HG03175 (cell line): ENCODE measurements around the gene GPRIN1.
A peak's percentile ranks its signal among the peaks of the same experiment; 100 is the strongest.
"Not testable (repeated sequence)": the region's sequence is repeated elsewhere in the genome, so short reads cannot be mapped to it uniquely, and the experiment has no call there.

ENCODE experiments used
- ATAC-seq: cut with Tn5 transposase; IDR thresholded peaks from one replicate; pipeline ENCODE4 v1.9.1; 2021; ENCODE audit warnings: mild to moderate bottlenecking, moderate library complexity; ENCODE audit not compliant: unreplicated experiment

GPRIN1 gene

GRCh38 chr5:176575488-176576422 lies 34.2 kb downstream of the GPRIN1 start:
- no peak for ATAC-seq

DNA sequence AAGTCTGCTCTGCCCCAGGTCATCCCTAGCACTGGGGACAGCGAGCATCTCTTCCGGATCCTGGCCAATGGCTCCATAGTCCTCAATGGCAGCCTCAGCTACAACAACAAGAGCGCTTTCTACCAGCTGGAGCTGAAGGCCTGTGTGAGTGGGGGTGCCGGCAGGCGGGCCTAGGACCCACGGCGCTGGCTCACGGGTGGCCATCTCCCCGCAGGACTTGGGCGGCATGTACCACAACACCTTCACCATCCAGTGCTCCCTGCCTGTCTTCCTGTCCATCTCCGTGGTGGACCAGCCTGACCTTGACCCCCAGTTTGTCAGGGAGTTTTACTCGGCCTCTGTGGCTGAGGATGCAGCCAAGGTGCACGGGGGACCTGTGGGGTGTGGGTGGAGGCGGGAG lies 34.9 kb downstream of the GPRIN1 start:
- no peak for ATAC-seq

GRCh38 chr5:176574297-176574591 lies 35.7 kb downstream of the GPRIN1 start:
- ATAC-seq = peak; percentile 11

DNA sequence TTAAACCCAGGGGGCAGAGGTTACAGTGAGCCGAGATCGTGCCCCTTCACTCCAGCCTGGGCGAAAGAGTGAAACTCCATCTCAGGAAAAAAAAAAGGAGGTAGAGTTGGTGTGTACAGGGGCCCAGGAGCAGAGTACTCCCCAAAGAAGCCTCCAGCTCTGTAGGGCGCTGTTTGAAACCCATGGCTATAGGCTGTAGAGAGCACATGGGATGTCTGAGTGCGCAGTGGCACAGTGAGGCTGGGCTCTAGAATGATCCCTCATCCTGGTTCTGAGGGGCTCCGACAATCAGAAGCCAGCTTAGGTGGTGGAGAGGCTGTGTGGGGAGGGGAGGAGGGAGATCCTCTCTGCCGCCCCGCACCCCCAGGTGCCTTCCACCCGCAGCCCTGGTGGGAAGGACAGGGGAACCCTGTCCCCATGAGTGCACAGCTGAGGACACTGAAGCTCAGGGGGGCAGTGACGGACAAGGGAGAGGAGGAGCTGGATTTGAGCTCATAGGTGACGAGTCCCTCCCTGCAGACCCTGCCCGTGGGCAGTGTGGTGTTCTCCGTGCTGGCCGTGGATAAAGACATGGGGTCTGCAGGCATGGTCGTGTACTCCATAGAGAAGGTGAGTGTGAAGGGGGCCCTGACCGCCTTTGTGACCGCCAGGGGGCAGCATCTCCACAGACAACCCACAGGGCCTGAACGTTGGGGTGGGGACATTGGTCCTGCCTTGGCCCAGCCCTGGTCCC lies 36.2 kb downstream of the GPRIN1 start:
- ATAC-seq = peak; percentile 61

DNA sequence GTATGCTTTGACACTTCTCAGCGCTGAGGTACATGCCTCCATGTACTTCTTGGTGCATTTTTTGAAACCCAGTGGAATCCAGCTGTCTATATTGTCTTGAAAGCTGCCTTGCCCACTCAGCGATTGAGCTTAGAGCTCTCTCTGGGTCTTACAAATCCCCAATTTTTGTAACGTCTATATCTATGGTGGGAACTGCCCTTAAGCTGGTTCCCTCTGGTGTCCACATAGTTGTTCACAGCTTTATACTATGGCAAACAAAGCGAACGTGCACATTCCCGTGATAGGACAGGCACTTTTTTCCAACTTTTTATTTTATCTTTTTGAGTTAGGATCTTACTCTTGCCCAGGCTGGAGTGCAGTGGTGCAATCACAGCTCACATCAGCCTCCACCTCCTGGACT lies 39.9 kb downstream of the GPRIN1 start:
- no peak for ATAC-seq

DNA sequence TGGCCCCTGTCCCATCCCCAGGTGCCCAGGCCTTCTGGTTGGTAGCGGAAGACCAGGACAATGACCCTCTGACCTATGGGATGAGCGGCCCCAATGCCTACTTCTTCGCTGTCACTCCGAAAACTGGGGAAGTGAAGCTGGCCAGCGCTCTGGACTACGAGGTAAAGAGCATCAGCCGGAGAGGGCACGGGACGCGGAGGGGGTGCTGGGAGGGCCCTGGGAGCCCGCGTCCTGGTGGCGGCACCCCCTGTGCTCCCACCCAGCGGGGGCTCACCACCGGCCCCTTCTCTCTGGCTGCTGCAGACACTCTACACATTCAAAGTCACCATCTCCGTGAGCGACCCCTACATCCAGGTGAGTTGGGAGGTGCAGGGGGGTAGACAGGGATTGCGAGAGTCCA lies 41.3 kb downstream of the GPRIN1 start:
- ATAC-seq = no peak

GRCh38 chr5:176565760-176566288 lies 44.1 kb downstream of the GPRIN1 start:
- ATAC-seq = no peak

- no peak for ATAC-seq
Observed at GRCh38 chr5:176564002-176564401, 46.0 kb downstream of the GPRIN1 start.

GRCh38 chr5:176562189-176562588 lies 47.8 kb downstream of the GPRIN1 start:
- no peak for ATAC-seq

DNA sequence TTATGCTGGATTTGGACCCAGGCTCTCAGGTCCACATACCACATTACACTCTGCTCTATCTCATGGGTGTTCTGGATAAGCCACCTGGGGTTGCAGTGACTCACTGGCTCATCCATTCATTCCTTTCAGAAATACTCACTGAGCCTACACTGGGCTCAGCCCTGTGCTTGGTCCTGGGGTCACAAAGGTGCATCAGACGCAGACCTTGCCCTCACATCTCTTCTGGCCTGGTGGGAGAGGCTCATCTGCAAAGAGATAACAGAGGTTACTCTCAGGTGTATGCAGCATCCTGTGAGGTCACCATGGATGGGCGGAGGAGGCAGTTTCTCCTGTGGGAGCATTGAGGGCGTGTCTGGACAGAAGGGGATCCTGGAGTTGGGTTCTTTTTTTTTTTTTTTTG lies 48.7 kb downstream of the GPRIN1 start:
- ATAC-seq = no peak

DNA sequence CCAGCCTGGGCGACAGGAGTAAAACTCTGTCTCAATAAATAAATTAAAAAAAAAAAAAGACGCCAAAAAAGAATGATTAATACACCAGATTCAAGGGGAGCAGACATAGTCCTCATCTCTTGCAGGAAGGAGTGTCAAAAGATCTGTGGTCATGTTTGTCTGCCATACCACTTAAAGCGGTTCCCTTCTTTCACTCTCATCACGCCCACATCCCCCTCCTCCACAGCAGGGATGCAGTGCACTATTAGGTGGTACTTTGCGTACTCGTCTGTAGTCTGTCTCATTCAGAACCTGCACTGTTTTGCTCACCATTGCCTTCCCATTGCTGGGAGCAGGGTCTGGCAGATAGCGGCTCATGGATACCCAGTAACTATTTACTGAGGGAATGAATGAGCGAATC lies 49.6 kb downstream of the GPRIN1 start:
- no peak for ATAC-seq

GRCh38 chr5:176559683-176560082 lies 50.3 kb downstream of the GPRIN1 start:
- no peak for ATAC-seq

- ATAC-seq = no peak
Observed at GRCh38 chr5:176557846-176558245, 52.1 kb downstream of the GPRIN1 start.

GRCh38 chr5:176553260-176554085 lies 56.5 kb downstream of the GPRIN1 start:
- no peak for ATAC-seq

DNA sequence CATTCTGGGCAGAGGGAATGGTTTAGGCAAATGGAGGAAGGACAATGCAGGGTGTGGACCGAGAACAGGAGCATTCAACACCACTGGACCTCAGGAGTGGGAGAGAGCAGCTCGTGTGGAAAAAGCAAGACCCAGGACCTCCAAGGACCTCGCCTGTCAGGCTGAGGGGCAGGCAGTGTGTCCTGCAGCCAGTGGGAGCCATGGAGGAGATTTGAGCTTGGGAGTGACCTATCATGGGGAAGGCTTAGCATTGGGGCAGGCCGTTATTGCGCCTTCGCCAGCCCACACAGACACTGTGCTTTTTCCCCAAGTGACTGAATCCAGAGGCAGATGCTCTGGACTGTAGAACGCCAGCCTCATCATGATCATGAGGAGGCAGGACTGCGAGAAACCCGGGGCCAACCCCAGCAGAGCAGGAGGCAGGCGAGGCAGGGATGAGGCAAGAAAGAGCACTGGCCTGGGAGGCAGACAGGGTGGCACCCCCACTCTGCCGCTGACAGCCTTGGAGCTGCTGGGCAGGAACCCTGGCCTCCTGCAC lies 57.6 kb downstream of the GPRIN1 start:
- ATAC-seq = no peak

- ATAC-seq = not testable (repeated sequence)
Observed at GRCh38 chr5:176550937-176551336, 59.0 kb downstream of the GPRIN1 start.

- ATAC-seq = no peak
Observed at GRCh38 chr5:176550275-176550831, 59.6 kb downstream of the GPRIN1 start.

GRCh38 chr5:176549871-176550270 lies 60.1 kb downstream of the GPRIN1 start:
- no peak for ATAC-seq

DNA sequence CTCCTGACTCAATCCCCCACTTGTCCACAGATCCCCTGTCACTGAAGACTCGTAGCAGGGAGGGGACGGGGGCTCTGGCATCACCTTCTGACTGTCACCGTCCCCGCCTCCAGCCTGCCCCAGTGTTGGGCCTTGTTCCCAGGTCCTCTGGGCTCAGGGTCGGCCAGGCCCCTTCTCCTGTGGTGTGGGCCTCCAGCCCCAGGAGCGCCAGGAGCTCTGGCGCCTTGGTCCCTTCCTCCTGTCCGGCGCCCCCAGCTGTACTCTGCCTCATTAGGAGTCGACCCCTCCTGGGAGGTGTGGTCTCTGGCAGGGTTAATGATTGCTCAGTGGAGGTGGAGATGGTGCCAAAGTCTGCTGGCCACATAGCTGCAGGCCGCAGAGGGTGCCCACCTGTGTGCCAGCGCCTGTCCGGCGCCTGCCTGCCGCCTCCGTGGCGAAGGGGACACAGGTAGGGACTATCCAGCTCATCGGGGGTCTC lies 61.0 kb downstream of the GPRIN1 start, which contains the start of gene CDHR2:
CDHR2 (plus strand) TSS at position 376 of the 478 bp plus-strand sequence. CDS start 16,011 bp downstream, outside the sequence.
- no peak for ATAC-seq

DNA sequence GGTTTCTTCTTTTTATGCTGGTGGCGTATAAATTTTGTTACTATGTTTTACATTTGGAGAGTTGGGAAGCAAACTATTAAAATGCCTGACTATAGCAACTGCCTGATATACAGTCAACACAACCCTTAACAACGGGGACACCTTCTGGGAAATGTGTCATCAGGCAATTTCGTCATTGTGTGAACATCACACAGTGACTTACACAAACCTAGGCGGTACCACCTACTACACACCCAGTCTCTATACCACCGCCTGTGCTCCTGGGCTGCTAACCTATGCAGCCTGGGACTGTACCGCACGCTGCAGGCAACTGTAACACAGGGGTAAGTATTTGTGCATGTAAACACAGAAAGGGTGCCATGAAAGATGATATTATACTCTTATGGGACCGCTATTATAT lies 62.2 kb downstream of the GPRIN1 start:
- no peak for ATAC-seq
